Measurements from ENCODE around the gene ST7.
"Not testable (repeated sequence)": the region's sequence is repeated elsewhere in the genome, so short reads cannot be mapped to it uniquely, and the experiment has no call there.

ST7 gene

GRCh38 chr7:117009705-117010361, 56.5 kb downstream of the ST7 start:
- DNase-seq (ENCODE audit: low spot score), result no peak

- DNase-seq (ENCODE audit: low spot score), result no peak
Measured at GRCh38 chr7:117010375-117011133, 57.3 kb downstream of the ST7 start.

- DNase-seq (ENCODE audit: low spot score), result no peak
Measured at GRCh38 chr7:117011419-117012260, 58.3 kb downstream of the ST7 start.

- no peak for DNase-seq (ENCODE audit: low spot score)
Measured at GRCh38 chr7:117012284-117012683, 59.0 kb downstream of the ST7 start.

- no peak for DNase-seq (ENCODE audit: low spot score)
Measured at GRCh38 chr7:117012696-117013095, 59.4 kb downstream of the ST7 start.

GRCh38 chr7:117014099-117014656, 60.9 kb downstream of the ST7 start:
- no peak for DNase-seq (ENCODE audit: low spot score)

GRCh38 chr7:117014673-117015133, 61.4 kb downstream of the ST7 start:
- peak; percentile 39 for DNase-seq (ENCODE audit: low spot score)

- no peak for DNase-seq (ENCODE audit: low spot score)
Measured at GRCh38 chr7:117015258-117016184, 62.2 kb downstream of the ST7 start.

- no peak for DNase-seq (ENCODE audit: low spot score)
Measured at GRCh38 chr7:117017017-117017451, 63.7 kb downstream of the ST7 start.

- no peak for DNase-seq (ENCODE audit: low spot score)
Measured at GRCh38 chr7:117017702-117018266, 64.5 kb downstream of the ST7 start.

- no peak for DNase-seq (ENCODE audit: low spot score)
Measured at GRCh38 chr7:117018713-117019112, 65.4 kb downstream of the ST7 start.

- no peak for DNase-seq (ENCODE audit: low spot score)
Measured at GRCh38 chr7:117019287-117019686, 66.0 kb downstream of the ST7 start.

- peak; percentile 96 for DNase-seq (ENCODE audit: low spot score)
Measured at GRCh38 chr7:117019786-117020590, 66.7 kb downstream of the ST7 start.

GRCh38 chr7:117020591-117020973, 67.3 kb downstream of the ST7 start:
- DNase-seq (ENCODE audit: low spot score), result no peak

- no peak for DNase-seq (ENCODE audit: low spot score)
Measured at GRCh38 chr7:117021366-117021765, 68.1 kb downstream of the ST7 start.

GRCh38 chr7:117021986-117022385, 68.7 kb downstream of the ST7 start:
- DNase-seq (ENCODE audit: low spot score), result no peak

GRCh38 chr7:117023325-117023854, 70.1 kb downstream of the ST7 start:
- no peak for DNase-seq (ENCODE audit: low spot score)

GRCh38 chr7:117024811-117025210, 71.5 kb downstream of the ST7 start:
- DNase-seq (ENCODE audit: low spot score), result no peak

GRCh38 chr7:117025891-117026290, 72.6 kb downstream of the ST7 start:
- no peak for DNase-seq (ENCODE audit: low spot score)

- DNase-seq (ENCODE audit: low spot score), result not testable (repeated sequence)
Measured at GRCh38 chr7:117030346-117030745, 77.0 kb downstream of the ST7 start.
